Upper lobe of left lung (tissue), 6 donors: ENCODE data around the gene MROH9. TPM values are rescaled to one million over a fixed set of nuclear protein-coding genes. Genes with fewer than 3 reads are reported as not detected.

ENCODE experiments used
- ATAC-seq, 2 donors: fragments of 200-7000 bp; cut with Tn5 transposase; one replicate each; pipeline ENCODE4 v1.9.1; 2022; ENCODE audit warnings: mild to moderate bottlenecking in 2 of 2, moderate library complexity in 2 of 2; ENCODE audit not compliant: low FRiP score in 2 of 2
- DNase-seq, 2 donors: peaks; one replicate each; pipeline ENCODE4 v3.0.0-alpha.2; 2019 to 2020
- H3K27ac ChIP-seq, 4 donors: fragments of 200-600 bp; sonication (generic); one replicate each; pipeline ENCODE4 v1.5.1; 2016 to 2019
- H3K27me3 ChIP-seq, 4 donors: fragments of 200-600 bp; sonication (generic); one replicate each; pipeline ENCODE4 v1.5.1; 2017 to 2019
- H3K36me3 ChIP-seq, 4 donors: fragments of 200-600 bp; sonication (generic); one replicate each; pipeline ENCODE4 v1.5.1; 2016 to 2019
- H3K4me1 ChIP-seq, 4 donors: fragments of 200-600 bp; sonication (generic); one replicate each; pipeline ENCODE4 v1.5.1; 2018 to 2019
- H3K4me3 ChIP-seq, 4 donors: fragments of 200-600 bp; sonication (generic); one replicate each; pipeline ENCODE4 v1.5.1; 2017 to 2019; ENCODE audit warnings: mild to moderate bottlenecking in 2 of 4, moderate library complexity in 1 of 4
- H3K9me3 ChIP-seq, 4 donors: fragments of 200-600 bp; sonication (generic); one replicate each; pipeline ENCODE4 v1.5.1; 2018 to 2019
- EP300 ChIP-seq, 4 donors: sonication (generic); formaldehyde crosslinking; IDR thresholded peaks; one replicate each; pipeline ENCODE4 v1.5.1; 2017; ENCODE audit warnings: antibody characterized with exemption in 4 of 4, control low read depth in 2 of 4
- POLR2A ChIP-seq, 4 donors: fragments of 450-650 bp; IDR thresholded peaks; one replicate each; pipeline ENCODE4 v1.5.1; 2016 to 2017; ENCODE audit warnings: antibody characterized with exemption in 4 of 4, mild to moderate bottlenecking in 2 of 4
- POLR2AphosphoS5 ChIP-seq, 2 donors: sonication (generic); formaldehyde crosslinking; IDR thresholded peaks; one replicate each; pipeline ENCODE4 v1.5.1; 2017; ENCODE audit warnings: antibody characterized with exemption in 2 of 2
- WGBS, 2 donors: methylation state at CpG; one replicate each; pipeline ENCODE4 v1.1.5; 2017 to 2018; 5-methylcytosine and 5-hydroxymethylcytosine counted together
- total RNA-seq, 6 donors: library from RNA; depleted of rRNA in 4 of 6; stranded (reverse); fragments of >200 nt in 4 of 6; gene quantifications; one replicate each; pipeline versions ENCODE4 v1.1.0 to v1.2.1, GENCODE V29; 2016 to 2021
- TF ChIP-seq, protein P1 (sequence below), 6 experiments: fragments of 450-650 bp in 4 of 6; fragments of 200-600 bp in 2 of 6; sonication (generic) in 2 of 6; IDR thresholded peaks; one replicate each; pipeline ENCODE4 v1.5.1; 2016 to 2019; ENCODE audit warnings: antibody characterized with exemption in 6 of 6
- donor health status: DM: no; HTN: no; CAD: no; lungs with moderate emphysema.
- donor health status: DM: no; HTN: yes; CAD: no; lungs with severe emphysema.

The MROH9 gene
- total RNA-seq, 6 donors from 2014 or later, result 0.34 to 4.1 (median 1.6) TPM; not detected in 1

DNA sequence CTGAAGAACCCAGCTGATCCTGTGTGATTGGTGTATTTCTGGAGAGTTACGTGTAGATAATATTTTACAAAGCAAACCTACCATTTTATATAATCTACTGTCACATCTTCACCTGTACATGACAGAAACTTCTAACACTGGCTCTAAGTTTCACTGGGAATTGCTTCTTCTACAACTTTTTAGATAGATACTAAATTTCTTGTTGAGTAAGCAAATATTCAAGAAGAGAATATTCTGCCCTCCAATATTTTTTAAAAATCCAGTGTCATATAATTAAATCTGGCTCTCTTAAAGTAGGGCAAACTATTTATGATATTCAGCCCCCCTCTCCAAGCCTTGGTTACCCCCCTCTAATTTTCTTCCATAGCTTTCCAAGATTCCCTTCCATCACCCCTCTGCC lies 50.1 kb downstream of the MROH9 start:
- Histone ChIP-seq H3K27me3 (no peaks in the 10 kb centered on the region), H3K9me3 (no peaks in the 10 kb centered on the region), H3K36me3 (no peaks in the 10 kb centered on the region), H3K27ac (no peak overlapping the region), H3K4me1 (no peaks in the 10 kb centered on the region), H3K4me3 (no peak overlapping the region)
- ATAC-seq (no peak), DNase-seq (no peak)
- no peak for TF ChIP-seq EP300 (IDR thresholded peaks at IDR 0.05)
- TF ChIP-seq POLR2AphosphoS5 (IDR thresholded peaks at IDR 0.05), result no peak
- TF ChIP-seq, protein P1, sequence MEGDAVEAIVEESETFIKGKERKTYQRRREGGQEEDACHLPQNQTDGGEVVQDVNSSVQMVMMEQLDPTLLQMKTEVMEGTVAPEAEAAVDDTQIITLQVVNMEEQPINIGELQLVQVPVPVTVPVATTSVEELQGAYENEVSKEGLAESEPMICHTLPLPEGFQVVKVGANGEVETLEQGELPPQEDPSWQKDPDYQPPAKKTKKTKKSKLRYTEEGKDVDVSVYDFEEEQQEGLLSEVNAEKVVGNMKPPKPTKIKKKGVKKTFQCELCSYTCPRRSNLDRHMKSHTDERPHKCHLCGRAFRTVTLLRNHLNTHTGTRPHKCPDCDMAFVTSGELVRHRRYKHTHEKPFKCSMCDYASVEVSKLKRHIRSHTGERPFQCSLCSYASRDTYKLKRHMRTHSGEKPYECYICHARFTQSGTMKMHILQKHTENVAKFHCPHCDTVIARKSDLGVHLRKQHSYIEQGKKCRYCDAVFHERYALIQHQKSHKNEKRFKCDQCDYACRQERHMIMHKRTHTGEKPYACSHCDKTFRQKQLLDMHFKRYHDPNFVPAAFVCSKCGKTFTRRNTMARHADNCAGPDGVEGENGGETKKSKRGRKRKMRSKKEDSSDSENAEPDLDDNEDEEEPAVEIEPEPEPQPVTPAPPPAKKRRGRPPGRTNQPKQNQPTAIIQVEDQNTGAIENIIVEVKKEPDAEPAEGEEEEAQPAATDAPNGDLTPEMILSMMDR (IDR thresholded peaks at IDR 0.05), result no peak
- 52 to 86% methylated on average over 1 of the region's 1 CpG for WGBS, 2 donors

- DNase-seq (no peak), ATAC-seq (no peak)
- Histone ChIP-seq H3K27me3 (no peaks in the 10 kb centered on the region), H3K27ac (no peak overlapping the region), H3K36me3 (no peaks in the 10 kb centered on the region), H3K9me3 (no peaks in the 10 kb centered on the region), H3K4me1 (no peaks in the 10 kb centered on the region), H3K4me3 (no peak overlapping the region)
- TF ChIP-seq EP300 (IDR thresholded peaks at IDR 0.05) (no peak), POLR2A (IDR thresholded peaks at IDR 0.05) (no peak), POLR2AphosphoS5 (IDR thresholded peaks at IDR 0.05) (no peak)
- TF ChIP-seq, protein P1 (IDR thresholded peaks at IDR 0.05), result no peak
- WGBS, 2 donors, result 85 to 87% methylated on average over 3 of the region's 3 CpGs
Observed at GRCh38 chr1:170986901-170987300, 51.6 kb downstream of the MROH9 start.

GRCh38 chr1:170987424-170987823 lies 52.1 kb downstream of the MROH9 start:
- no peaks in the 10 kb centered on the region for H3K4me1 ChIP-seq
- no peak for DNase-seq
- no peaks in the 10 kb centered on the region for H3K27me3 ChIP-seq
- no peak overlapping the region for H3K4me3 ChIP-seq
- H3K27ac ChIP-seq, result no peak overlapping the region
- no peaks in the 10 kb centered on the region for H3K36me3 ChIP-seq
- TF ChIP-seq POLR2A (IDR thresholded peaks at IDR 0.05) (no peak), EP300 (IDR thresholded peaks at IDR 0.05) (no peak), POLR2AphosphoS5 (IDR thresholded peaks at IDR 0.05) (no peak)
- TF ChIP-seq, protein P1 (IDR thresholded peaks at IDR 0.05), result no peak
- no peak for ATAC-seq
- WGBS, 2 donors, result 80 to 88% methylated on average over 5 of the region's 5 CpGs
- H3K9me3 ChIP-seq, result no peaks in the 10 kb centered on the region

DNA sequence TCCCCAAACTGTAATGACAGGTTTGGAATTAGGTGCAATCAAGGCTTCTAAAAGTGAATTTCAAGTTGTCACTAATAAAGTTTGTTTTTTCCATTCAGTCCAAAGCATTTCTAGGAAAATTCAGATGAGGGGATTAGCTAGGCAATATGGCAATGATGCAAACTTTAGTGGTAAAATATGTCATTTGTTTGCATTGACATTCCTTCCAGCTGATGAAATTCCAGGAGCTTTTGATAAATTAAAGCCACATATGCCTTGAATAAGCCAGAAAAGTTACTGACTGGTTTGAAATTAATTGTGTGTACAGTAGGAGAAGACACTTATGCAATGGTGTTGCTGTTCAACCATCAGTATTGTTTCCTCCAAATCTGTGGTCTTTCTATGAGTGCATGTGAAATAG lies 57.8 kb downstream of the MROH9 start:
- no peak overlapping the region for H3K4me3 ChIP-seq
- H3K4me1 ChIP-seq, result no peaks in the 10 kb centered on the region
- no peaks in the 10 kb centered on the region for H3K36me3 ChIP-seq
- H3K27ac ChIP-seq, result no peak overlapping the region
- H3K27me3 ChIP-seq, result no peaks in the 10 kb centered on the region
- ATAC-seq (no peak), DNase-seq (no peak)
- TF ChIP-seq, protein P1 (IDR thresholded peaks at IDR 0.05), result no peak
- TF ChIP-seq EP300 (IDR thresholded peaks at IDR 0.05) (no peak), POLR2A (IDR thresholded peaks at IDR 0.05) (no peak), POLR2AphosphoS5 (IDR thresholded peaks at IDR 0.05) (no peak)
- H3K9me3 ChIP-seq, result no peaks in the 10 kb centered on the region

DNA sequence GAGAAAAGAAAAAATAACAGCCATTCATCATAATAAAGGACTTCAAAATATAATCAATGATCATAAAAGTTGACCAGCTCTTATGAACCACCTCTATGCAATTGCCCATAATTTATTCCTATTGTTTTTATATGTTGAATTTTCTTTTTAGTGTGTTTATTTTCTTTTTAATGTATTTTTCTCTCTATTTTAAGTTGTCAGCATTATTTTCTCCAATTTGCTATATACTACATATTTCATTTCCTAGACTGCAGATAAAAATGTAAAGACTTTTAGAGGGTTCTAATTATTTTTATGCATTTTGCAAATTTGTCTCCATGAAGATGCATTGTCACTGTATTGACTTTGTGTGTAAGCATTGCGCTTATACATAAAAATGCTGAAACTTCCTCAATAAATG lies 58.4 kb downstream of the MROH9 start:
- H3K27ac ChIP-seq, result no peak overlapping the region
- no peaks in the 10 kb centered on the region for H3K27me3 ChIP-seq
- 90 to 97% methylated on average over 1 of the region's 1 CpG for WGBS, 2 donors
- H3K4me3 ChIP-seq, result no peak overlapping the region
- DNase-seq, result no peak
- ATAC-seq, result no peak
- no peaks in the 10 kb centered on the region for H3K9me3 ChIP-seq
- no peaks in the 10 kb centered on the region for H3K36me3 ChIP-seq
- TF ChIP-seq EP300 (IDR thresholded peaks at IDR 0.05) (no peak), POLR2AphosphoS5 (IDR thresholded peaks at IDR 0.05) (no peak), POLR2A (IDR thresholded peaks at IDR 0.05) (no peak)
- TF ChIP-seq, protein P1 (IDR thresholded peaks at IDR 0.05), result no peak
- no peaks in the 10 kb centered on the region for H3K4me1 ChIP-seq
